Measurements from ENCODE around the gene CCDC32.

DNA sequence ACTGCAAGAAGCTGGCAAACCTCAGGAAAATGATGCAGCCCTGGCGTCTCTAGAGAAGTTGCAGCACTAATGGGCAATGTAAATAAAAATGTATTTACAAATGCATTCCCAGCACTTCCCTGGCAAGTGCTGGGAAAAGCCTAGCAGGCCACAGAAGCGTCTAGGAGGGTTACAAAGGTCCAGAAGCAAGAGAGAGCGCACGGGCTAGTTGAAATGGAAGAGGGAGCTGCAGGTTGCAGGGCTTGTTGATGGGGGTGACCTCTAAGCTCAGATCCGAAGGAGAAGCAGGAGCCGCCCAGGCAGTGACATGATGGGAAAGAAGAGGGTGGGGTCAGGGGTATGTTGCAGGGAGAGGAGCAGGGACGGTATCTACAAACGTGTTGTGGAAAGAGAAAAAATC, 26.5 kb upstream of the CCDC32 start:
- TF ChIP-seq, protein P1, sequence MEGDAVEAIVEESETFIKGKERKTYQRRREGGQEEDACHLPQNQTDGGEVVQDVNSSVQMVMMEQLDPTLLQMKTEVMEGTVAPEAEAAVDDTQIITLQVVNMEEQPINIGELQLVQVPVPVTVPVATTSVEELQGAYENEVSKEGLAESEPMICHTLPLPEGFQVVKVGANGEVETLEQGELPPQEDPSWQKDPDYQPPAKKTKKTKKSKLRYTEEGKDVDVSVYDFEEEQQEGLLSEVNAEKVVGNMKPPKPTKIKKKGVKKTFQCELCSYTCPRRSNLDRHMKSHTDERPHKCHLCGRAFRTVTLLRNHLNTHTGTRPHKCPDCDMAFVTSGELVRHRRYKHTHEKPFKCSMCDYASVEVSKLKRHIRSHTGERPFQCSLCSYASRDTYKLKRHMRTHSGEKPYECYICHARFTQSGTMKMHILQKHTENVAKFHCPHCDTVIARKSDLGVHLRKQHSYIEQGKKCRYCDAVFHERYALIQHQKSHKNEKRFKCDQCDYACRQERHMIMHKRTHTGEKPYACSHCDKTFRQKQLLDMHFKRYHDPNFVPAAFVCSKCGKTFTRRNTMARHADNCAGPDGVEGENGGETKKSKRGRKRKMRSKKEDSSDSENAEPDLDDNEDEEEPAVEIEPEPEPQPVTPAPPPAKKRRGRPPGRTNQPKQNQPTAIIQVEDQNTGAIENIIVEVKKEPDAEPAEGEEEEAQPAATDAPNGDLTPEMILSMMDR (IDR thresholded peaks at IDR 0.05), result no peak
- no peak for TF ChIP-seq POLR2A (IDR thresholded peaks at IDR 0.05)
